HG02885 (cell line): ENCODE results near the gene PLAC8L1.

Experiments
- ATAC-seq: cut with Tn5 transposase; IDR thresholded peaks from one replicate; pipeline ENCODE4 v1.9.1; 2021; ENCODE audit warnings: mild to moderate bottlenecking; ENCODE audit not compliant: unreplicated experiment, poor library complexity

Gene PLAC8L1

GRCh38 chr5:146048994-146049703 lies 56.2 kb downstream of the PLAC8L1 start:
- ATAC-seq: no peak

GRCh38 chr5:146047396-146047795 lies 58.0 kb downstream of the PLAC8L1 start:
- no peak for ATAC-seq

GRCh38 chr5:146043722-146044121 lies 61.7 kb downstream of the PLAC8L1 start:
- ATAC-seq: no peak

- ATAC-seq: no peak
These were observed 62.6 kb downstream of the PLAC8L1 start for GRCh38 chr5:146042628-146043279.

- ATAC-seq: peak; percentile 86
These were observed 64.1 kb downstream of the PLAC8L1 start for GRCh38 chr5:146041180-146041789.

- ATAC-seq: no peak
These were observed 64.8 kb downstream of the PLAC8L1 start for GRCh38 chr5:146040527-146040926.

GRCh38 chr5:146039420-146039819 lies 66.0 kb downstream of the PLAC8L1 start:
- ATAC-seq: no peak

- no peak for ATAC-seq
These were observed 70.8 kb downstream of the PLAC8L1 start for GRCh38 chr5:146034605-146035004.
